Neural progenitor cell (in vitro differentiated cells): ENCODE measurements around the gene NCOA6. TPM values are rescaled to one million over a fixed set of nuclear protein-coding genes. Genes with fewer than 3 reads are reported as not detected.

Experiments used
- DNase-seq: peaks from one replicate; pipeline ENCODE4 v3.0.0-alpha.2; 2016; ENCODE audit warnings: low spot score
- H2AFZ ChIP-seq: fragments of 200-600 bp; sonication (generic); replicated peaks from 2 replicates; pipeline ENCODE4 v1.6.1; 2016; ENCODE audit warnings: antibody characterized with exemption
- H3F3A ChIP-seq: fragments of 200-600 bp; sonication (generic); 2 replicates; pipeline ENCODE4 v1.6.1; 2016; ENCODE audit warnings: antibody characterized with exemption, low read depth
- H3K27ac ChIP-seq: fragments of 200-600 bp; sonication (generic); 2 replicates; pipeline ENCODE4 v1.5.1; 2016; ENCODE audit warnings: mild to moderate bottlenecking
- H3K27me3 ChIP-seq: fragments of 200-600 bp; sonication (generic); 2 replicates; pipeline ENCODE4 v1.6.1; 2016; ENCODE audit warnings: mild to moderate bottlenecking, moderate library complexity
- H3K36me3 ChIP-seq: fragments of 200-600 bp; sonication (generic); 2 replicates; pipeline ENCODE4 v1.5.1; 2016
- H3K4me1 ChIP-seq: fragments of 200-600 bp; sonication (generic); 2 replicates; pipeline ENCODE4 v1.6.1; 2016; ENCODE audit warnings: mixed run types
- H3K4me2 ChIP-seq: fragments of 200-600 bp; sonication (generic); 2 replicates; pipeline ENCODE4 v1.6.1; 2016
- H3K4me3 ChIP-seq: fragments of 200-600 bp; sonication (generic); 2 replicates; pipeline ENCODE4 v1.5.1; 2016
- H3K79me2 ChIP-seq: fragments of 200-600 bp; sonication (generic); 2 replicates; pipeline ENCODE4 v1.6.1; 2016; ENCODE audit warnings: low read depth
- H3K9ac ChIP-seq: fragments of 200-600 bp; sonication (generic); 2 replicates; pipeline ENCODE4 v1.6.1; 2016
- H3K9me3 ChIP-seq: fragments of 200-600 bp; sonication (generic); 2 replicates; pipeline ENCODE4 v1.5.1; 2016; ENCODE audit warnings: low read depth
- H4K20me1 ChIP-seq: fragments of 200-600 bp; sonication (generic); 2 replicates; pipeline ENCODE4 v1.6.1; 2016; ENCODE audit warnings: low read depth
- H3K27ac Mint-ChIP-seq: 3 replicates; pipeline ENCODE4 v1.8.0; 2021; ENCODE audit warnings: mixed read lengths
- H3K27me3 Mint-ChIP-seq: 2 replicates; pipeline ENCODE4 v1.8.0; 2022; ENCODE audit warnings: low read depth, mild to moderate bottlenecking, inconsistent platforms, moderate library complexity, mixed read lengths; ENCODE audit not compliant: insufficient read depth
- H3K36me3 Mint-ChIP-seq: 3 replicates; pipeline ENCODE4 v1.8.0; 2021; ENCODE audit warnings: mixed read lengths
- H3K4me1 Mint-ChIP-seq: 3 replicates; pipeline ENCODE4 v1.8.0; 2021; ENCODE audit warnings: mixed read lengths
- H3K4me3 Mint-ChIP-seq: 3 replicates; pipeline ENCODE4 v1.8.0; 2021; ENCODE audit warnings: mild to moderate bottlenecking, moderate library complexity, mixed read lengths
- H3K9me3 Mint-ChIP-seq: 3 replicates; pipeline ENCODE4 v1.8.0; 2020; ENCODE audit warnings: mixed read lengths
- EZH2 ChIP-seq: fragments of 200-600 bp; sonication (generic); IDR thresholded peaks from 2 replicates; pipeline ENCODE4 v1.6.1; 2017; ENCODE audit warnings: antibody characterized with exemption, mild to moderate bottlenecking, moderate library complexity
- EZH2phosphoT487 ChIP-seq: fragments of 200-600 bp; sonication (generic); IDR thresholded peaks from 2 replicates; pipeline ENCODE4 v1.6.1; 2017; ENCODE audit warnings: antibody characterized with exemption
- total RNA-seq: library from RNA; depleted of rRNA; stranded (reverse); fragments of >200 nt; gene quantifications from 2 replicates; pipeline ENCODE4 v1.2.3, GENCODE V29; 2015; ENCODE audit warnings: low replicate concordance
- TF ChIP-seq, protein P1 (sequence below): fragments of 200-600 bp; sonication (generic); IDR thresholded peaks from 2 replicates; pipeline ENCODE4 v1.5.1; 2017; ENCODE audit warnings: antibody characterized with exemption, mild to moderate bottlenecking

NCOA6 gene
- total RNA-seq, 1 donor from 2014 or later, result 14.3 TPM

DNA sequence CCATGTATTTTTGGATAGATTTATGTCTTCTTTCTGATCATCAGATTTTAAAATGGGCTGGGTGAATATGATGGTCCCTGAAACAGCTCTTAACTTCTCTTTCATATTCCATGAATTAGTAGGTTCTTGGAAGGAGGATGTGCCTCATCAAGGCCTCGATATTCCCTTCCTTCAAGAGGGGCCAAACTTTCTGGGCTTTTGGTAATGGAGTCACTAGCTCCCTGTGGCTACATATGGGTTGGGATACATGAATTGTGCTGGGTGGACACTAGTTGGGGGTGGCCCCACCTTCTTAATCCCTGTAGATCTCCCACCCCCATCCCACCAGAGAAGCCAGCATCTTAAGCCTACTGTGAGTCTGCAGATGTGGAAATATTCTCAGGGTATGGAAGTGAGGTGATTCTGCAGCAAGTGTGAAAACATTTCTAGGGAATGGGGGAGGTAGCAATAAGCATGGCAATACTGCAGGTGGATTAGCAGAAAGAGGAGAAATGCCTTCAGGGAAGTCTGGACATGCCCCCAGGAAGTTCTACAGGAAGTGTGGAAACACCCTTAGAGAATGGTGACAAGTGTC, 119.1 kb downstream of the NCOA6 start:
- Histone ChIP-seq H3K27ac (no peak overlapping the region), H3F3A (peaks cover 36% of the 10 kb centered on the region), H3K4me3 (no peak overlapping the region), H3K79me2 (no peaks in the 10 kb centered on the region), H3K4me2 (no peak overlapping the region), H3K36me3 (no peaks in the 10 kb centered on the region), H3K9me3 (no peaks in the 10 kb centered on the region), H3K27me3 (peaks cover 92% of the 10 kb centered on the region), H3K9ac (no peak overlapping the region), H2AFZ (no peak overlapping the region), H4K20me1 (peaks cover 26% of the 10 kb centered on the region), H3K4me1 (no peaks in the 10 kb centered on the region)
- Mint-ChIP-seq H3K4me3 (peak overlapping the region; percentile 54), H3K4me1 (peaks cover 24% of the 10 kb centered on the region), H3K36me3 (no peaks in the 10 kb centered on the region), H3K27ac (no peak overlapping the region), H3K9me3 (no peaks in the 10 kb centered on the region), H3K27me3 (peaks cover 45% of the 10 kb centered on the region)
- no peak for DNase-seq
- TF ChIP-seq EZH2phosphoT487 (no peak), EZH2 (no peak)
- TF ChIP-seq, protein P1, sequence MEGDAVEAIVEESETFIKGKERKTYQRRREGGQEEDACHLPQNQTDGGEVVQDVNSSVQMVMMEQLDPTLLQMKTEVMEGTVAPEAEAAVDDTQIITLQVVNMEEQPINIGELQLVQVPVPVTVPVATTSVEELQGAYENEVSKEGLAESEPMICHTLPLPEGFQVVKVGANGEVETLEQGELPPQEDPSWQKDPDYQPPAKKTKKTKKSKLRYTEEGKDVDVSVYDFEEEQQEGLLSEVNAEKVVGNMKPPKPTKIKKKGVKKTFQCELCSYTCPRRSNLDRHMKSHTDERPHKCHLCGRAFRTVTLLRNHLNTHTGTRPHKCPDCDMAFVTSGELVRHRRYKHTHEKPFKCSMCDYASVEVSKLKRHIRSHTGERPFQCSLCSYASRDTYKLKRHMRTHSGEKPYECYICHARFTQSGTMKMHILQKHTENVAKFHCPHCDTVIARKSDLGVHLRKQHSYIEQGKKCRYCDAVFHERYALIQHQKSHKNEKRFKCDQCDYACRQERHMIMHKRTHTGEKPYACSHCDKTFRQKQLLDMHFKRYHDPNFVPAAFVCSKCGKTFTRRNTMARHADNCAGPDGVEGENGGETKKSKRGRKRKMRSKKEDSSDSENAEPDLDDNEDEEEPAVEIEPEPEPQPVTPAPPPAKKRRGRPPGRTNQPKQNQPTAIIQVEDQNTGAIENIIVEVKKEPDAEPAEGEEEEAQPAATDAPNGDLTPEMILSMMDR, result no peak

DNA sequence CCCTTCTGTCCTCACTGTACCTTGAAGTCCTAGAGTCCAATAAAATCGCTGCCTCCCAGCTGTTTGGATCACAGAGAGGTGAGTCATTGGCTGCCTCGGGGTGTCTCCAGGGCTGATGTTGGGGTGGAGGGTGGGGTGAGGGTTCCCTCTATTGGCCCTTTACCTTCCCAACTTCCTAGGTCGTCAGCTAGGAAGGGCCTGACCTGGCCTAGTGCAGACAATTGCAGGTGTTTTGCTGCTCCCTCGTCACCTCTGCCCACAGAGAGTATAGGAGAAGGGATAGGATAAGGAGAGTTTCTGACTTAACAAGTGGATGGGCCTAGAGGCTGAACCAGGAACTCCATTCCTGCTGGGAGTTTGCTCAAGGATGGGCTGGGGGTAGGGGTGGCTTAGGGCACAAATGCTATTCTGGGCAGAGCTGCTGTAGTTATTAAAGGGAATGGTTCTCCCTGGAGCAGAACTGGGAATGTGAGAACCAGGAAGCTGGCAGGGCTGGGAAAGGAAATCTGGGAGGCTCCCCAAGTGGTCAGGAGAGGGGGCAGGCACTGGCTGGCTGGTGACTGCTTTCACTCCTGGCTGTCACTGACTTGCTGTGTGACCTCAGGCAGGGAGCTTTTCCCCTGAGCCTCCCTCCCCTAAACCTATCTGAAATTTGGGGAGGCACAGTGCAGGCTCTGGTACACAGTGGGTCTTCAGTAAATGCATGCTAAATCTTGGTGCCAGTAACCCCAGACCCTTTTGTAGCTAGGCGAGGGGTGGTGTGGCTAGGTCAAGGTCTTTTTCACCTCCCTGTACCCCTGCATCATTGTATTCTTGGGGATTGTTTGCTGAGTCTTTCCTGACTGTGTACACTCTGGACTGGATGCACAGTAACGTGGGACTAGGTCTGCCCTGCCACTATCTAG, 119.8 kb downstream of the NCOA6 start:
- Histone ChIP-seq H4K20me1 (peaks cover 19% of the 10 kb centered on the region), H3K27me3 (peaks cover 86% of the 10 kb centered on the region), H3K9me3 (no peaks in the 10 kb centered on the region), H3K79me2 (no peaks in the 10 kb centered on the region), H3K36me3 (no peaks in the 10 kb centered on the region), H3K4me1 (no peaks in the 10 kb centered on the region), H3K9ac (no peak overlapping the region), H2AFZ (no peak overlapping the region), H3K27ac (no peak overlapping the region), H3F3A (peaks cover 30% of the 10 kb centered on the region), H3K4me3 (no peak overlapping the region), H3K4me2 (no peak overlapping the region)
- Mint-ChIP-seq H3K4me1 (peaks cover 22% of the 10 kb centered on the region), H3K36me3 (no peaks in the 10 kb centered on the region), H3K4me3 (peak overlapping the region; percentile 89), H3K9me3 (no peaks in the 10 kb centered on the region), H3K27ac (no peak overlapping the region), H3K27me3 (peaks cover 41% of the 10 kb centered on the region)
- DNase-seq, result no peak
- TF ChIP-seq, protein P1, result no peak
- TF ChIP-seq EZH2 (no peak), EZH2phosphoT487 (no peak)

DNA sequence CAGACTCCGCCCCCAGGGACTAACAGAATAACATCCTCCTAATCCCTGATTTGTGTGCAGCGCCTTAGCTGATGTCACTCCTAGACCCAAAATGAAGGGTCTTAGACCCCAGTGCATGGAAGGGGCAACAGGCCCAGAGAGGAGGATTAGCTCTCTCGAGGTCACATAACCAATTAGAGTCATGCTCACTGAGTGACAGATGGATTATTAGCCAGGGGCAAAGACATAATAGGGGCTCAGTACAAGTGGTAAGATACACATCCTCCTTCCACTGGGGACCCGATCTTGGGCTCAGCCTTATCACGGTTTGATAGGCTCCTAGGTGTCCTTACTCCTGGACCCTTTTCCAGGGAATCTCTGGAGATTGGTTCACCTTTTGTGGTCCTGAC, 120.4 kb downstream of the NCOA6 start:
- peaks cover 35% of the 10 kb centered on the region for H3K27me3 Mint-ChIP-seq
- Histone ChIP-seq H2AFZ (no peak overlapping the region), H3K27ac (no peak overlapping the region), H3K4me2 (peak overlapping the region; percentile 88), H3K4me3 (peak overlapping the region; percentile 70), H3K9ac (no peak overlapping the region), H3K9me3 (no peaks in the 10 kb centered on the region), H3K27me3 (peaks cover 80% of the 10 kb centered on the region), H3K4me1 (no peaks in the 10 kb centered on the region), H3F3A (peaks cover 24% of the 10 kb centered on the region), H4K20me1 (peaks cover 14% of the 10 kb centered on the region), H3K36me3 (no peaks in the 10 kb centered on the region), H3K79me2 (no peaks in the 10 kb centered on the region)
- no peak overlapping the region for H3K27ac Mint-ChIP-seq
- H3K9me3 Mint-ChIP-seq, result no peaks in the 10 kb centered on the region
- peak overlapping the region; percentile 89 for H3K4me3 Mint-ChIP-seq
- TF ChIP-seq EZH2phosphoT487 (no peak), EZH2 (no peak)
- TF ChIP-seq, protein P1, result no peak
- H3K4me1 Mint-ChIP-seq, result peaks cover 17% of the 10 kb centered on the region
- DNase-seq, result peak; percentile 6
- H3K36me3 Mint-ChIP-seq, result no peaks in the 10 kb centered on the region
